GM19035 (cell line): ENCODE data around the gene PRPH2.
"Not testable (repeated sequence)": the region's sequence is repeated elsewhere in the genome, so short reads cannot be mapped to it uniquely, and the experiment has no call there.

Experiments
- ATAC-seq: cut with Tn5 transposase; IDR thresholded peaks from one replicate; pipeline ENCODE4 v1.9.1; 2021; ENCODE audit not compliant: unreplicated experiment

Gene PRPH2

GRCh38 chr6:42702200-42702599, 20.2 kb downstream of the PRPH2 start:
- no peak for ATAC-seq

GRCh38 chr6:42698217-42698616, 24.2 kb downstream of the PRPH2 start:
- ATAC-seq = no peak

GRCh38 chr6:42697268-42697655, 25.1 kb downstream of the PRPH2 start:
- ATAC-seq = no peak

GRCh38 chr6:42696526-42697267, 25.7 kb downstream of the PRPH2 start:
- no peak for ATAC-seq

- no peak for ATAC-seq
These were observed 27.8 kb downstream of the PRPH2 start for GRCh38 chr6:42694586-42694985.

- ATAC-seq = no peak
These were observed 28.6 kb downstream of the PRPH2 start for GRCh38 chr6:42693725-42694323.

- ATAC-seq = no peak
These were observed 30.1 kb downstream of the PRPH2 start for GRCh38 chr6:42692137-42692911.

- ATAC-seq = no peak
These were observed 31.5 kb downstream of the PRPH2 start for GRCh38 chr6:42690872-42691271.

- no peak for ATAC-seq
These were observed 32.2 kb downstream of the PRPH2 start for GRCh38 chr6:42690151-42690702.

- no peak for ATAC-seq
These were observed 33.0 kb downstream of the PRPH2 start for GRCh38 chr6:42689371-42689770.

- no peak for ATAC-seq
These were observed 34.1 kb downstream of the PRPH2 start for GRCh38 chr6:42688281-42688680.

GRCh38 chr6:42679358-42679757, 43.0 kb downstream of the PRPH2 start:
- no peak for ATAC-seq

- no peak for ATAC-seq
These were observed 47.6 kb downstream of the PRPH2 start for GRCh38 chr6:42674780-42675179.

- ATAC-seq = not testable (repeated sequence)
These were observed 48.0 kb downstream of the PRPH2 start for GRCh38 chr6:42674368-42674767.

GRCh38 chr6:42664718-42665117, 57.7 kb downstream of the PRPH2 start:
- ATAC-seq = no peak

- no peak for ATAC-seq
These were observed 60.8 kb downstream of the PRPH2 start for GRCh38 chr6:42661540-42662153.

- ATAC-seq = no peak
These were observed 62.6 kb downstream of the PRPH2 start for GRCh38 chr6:42659806-42660205.

- ATAC-seq = no peak
These were observed 68.5 kb downstream of the PRPH2 start for GRCh38 chr6:42653851-42654250.

GRCh38 chr6:42652024-42652746, 70.2 kb downstream of the PRPH2 start:
- ATAC-seq = no peak
